ENCODE measurements around the gene SLC37A1. TPM values are rescaled to one million over a fixed set of nuclear protein-coding genes. Genes with fewer than 3 reads are reported as not detected.

SLC37A1 gene
- total RNA-seq, 2 donors from 2014 or later = 98.5 to 118 TPM

DNA sequence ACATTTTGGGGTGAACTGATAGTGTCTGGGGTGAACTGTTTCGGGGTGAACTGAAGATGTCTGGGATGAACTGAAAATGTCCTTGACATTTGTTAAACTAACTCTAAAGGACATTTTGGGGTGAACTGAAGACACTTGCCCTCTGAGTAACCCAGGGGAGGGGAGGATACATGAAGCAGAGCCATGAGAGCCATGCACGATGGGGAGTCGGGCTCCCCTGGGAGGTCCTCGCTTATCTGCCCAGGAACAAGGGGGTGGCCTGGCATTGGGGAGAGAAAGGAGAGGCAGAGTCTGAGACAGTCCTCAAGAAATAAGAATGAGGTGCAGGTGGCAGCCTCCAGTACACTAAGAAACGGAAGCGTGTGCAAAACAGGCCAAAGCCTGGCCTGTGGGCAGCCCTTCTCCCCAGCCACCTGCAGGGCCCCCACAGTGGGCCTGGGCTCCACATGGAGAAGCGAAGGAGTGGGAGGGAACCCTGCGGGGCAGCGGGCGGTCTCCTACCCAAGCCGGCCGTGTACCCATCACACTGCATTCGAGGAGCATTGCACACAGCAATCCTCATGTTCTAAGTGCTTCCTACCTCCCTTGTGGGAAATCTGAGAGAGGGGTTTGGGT is 41.8 kb upstream of the SLC37A1 start:
- intact Hi-C loops (cut with DNase I) = no loop called here
- peaks cover 14% of the 10 kb centered on the region for H3K4me1 ChIP-seq
- H3K27ac ChIP-seq = no peak overlapping the region
- H3K27me3 ChIP-seq = no peaks in the 10 kb centered on the region
- no peaks in the 10 kb centered on the region for H3K9me3 ChIP-seq
- H3K9ac ChIP-seq (ENCODE audit: low read depth in 2 of 2, low read length in 2 of 2) = no peak overlapping the region
- TF ChIP-seq CTCF (IDR thresholded peaks at IDR 0.05) = no peak
- H3K4me3 ChIP-seq = no peak overlapping the region
- no peaks in the 10 kb centered on the region for H3K36me3 ChIP-seq
- DNase-seq = no peak

DNA sequence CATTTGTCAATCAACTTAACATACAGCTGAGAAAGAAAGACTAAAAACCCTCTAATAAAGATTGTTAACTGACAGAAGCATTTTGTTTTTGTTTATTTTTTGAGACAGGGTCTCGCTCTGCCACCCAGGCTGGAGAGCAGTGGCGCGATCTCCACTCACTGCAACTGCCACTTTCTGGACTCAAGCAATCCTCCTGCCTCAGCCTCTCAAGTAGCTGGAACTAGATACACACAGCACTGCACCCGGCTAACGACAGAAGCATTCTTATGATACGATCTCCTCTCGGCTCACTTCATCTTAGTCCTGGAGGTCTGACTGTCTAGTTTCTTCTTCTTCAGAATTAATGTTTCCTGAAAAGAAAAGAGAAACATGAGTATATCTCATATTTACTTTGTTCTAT is 41.1 kb upstream of the SLC37A1 start:
- no peak overlapping the region for H3K4me3 ChIP-seq
- intact Hi-C loops (cut with DNase I) = no loop called here
- no peak for TF ChIP-seq CTCF (IDR thresholded peaks at IDR 0.05)
- peaks cover 10% of the 10 kb centered on the region for H3K4me1 ChIP-seq
- no peaks in the 10 kb centered on the region for H3K27me3 ChIP-seq
- no peaks in the 10 kb centered on the region for H3K36me3 ChIP-seq
- no peaks in the 10 kb centered on the region for H3K9me3 ChIP-seq
- H3K27ac ChIP-seq = no peak overlapping the region
- no peak overlapping the region for H3K9ac ChIP-seq (ENCODE audit: low read depth in 2 of 2, low read length in 2 of 2)
- no peak for DNase-seq

GRCh38 chr21:42473498-42474042 is 40.1 kb upstream of the SLC37A1 start:
- H3K4me3 ChIP-seq = no peak overlapping the region
- no peaks in the 10 kb centered on the region for H3K9me3 ChIP-seq
- DNase-seq = no peak
- H3K9ac ChIP-seq (ENCODE audit: low read depth in 2 of 2, low read length in 2 of 2) = peak overlapping the region; percentile 16 to 83
- no peaks in the 10 kb centered on the region for H3K27me3 ChIP-seq
- TF ChIP-seq CTCF (IDR thresholded peaks at IDR 0.05) = no peak
- peaks cover 9% of the 10 kb centered on the region for H3K4me1 ChIP-seq
- H3K27ac ChIP-seq = peak overlapping the region; percentile 69
- intact Hi-C loops (cut with DNase I) = no loop called here
- no peaks in the 10 kb centered on the region for H3K36me3 ChIP-seq

DNA sequence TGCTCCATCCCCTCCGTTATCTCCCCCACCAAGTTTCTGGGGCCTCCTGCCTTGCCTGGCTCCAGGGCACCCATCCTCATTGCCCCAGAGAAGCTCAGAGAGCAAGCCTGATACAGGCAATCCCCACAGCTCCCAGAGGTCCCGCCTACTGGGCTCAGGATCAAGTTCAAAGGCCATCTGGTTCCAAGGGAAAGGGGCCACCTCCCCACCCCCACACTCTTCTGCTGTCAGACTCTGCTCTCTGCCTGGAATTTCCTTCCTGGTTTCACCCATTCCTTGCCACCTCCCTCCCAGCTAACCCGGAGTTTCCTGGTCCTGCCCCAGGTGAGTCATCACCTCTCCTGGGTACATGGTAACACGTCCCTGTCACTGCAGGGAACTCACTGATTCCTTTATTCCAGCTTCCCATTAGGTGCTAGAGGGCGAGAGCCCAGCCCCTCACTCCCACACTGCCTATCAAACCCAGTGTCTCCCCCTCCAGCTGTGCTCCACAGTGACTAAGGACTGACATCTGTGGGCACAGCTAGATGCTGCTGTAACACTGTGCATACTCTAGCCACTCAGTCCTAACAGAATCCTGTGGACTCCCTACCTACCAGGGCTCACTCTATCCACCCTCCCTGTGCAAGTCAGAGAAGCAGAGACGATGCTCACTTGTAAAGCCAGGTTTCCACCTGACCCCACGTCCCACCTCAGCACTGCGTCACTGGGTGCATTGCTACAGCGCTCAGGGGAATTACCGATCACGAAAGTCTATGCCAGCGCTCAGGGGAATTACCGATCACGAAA is 39.4 kb upstream of the SLC37A1 start:
- DNase-seq = peak; percentile 95
- Histone ChIP-seq H3K9me3 (no peaks in the 10 kb centered on the region), H3K27me3 (no peaks in the 10 kb centered on the region), H3K4me1 (peaks cover 9% of the 10 kb centered on the region), H3K9ac (ENCODE audit: low read depth in 2 of 2, low read length in 2 of 2) (peak overlapping the region; percentile 61 to 83), H3K27ac (peak overlapping the region; percentile 69), H3K36me3 (no peaks in the 10 kb centered on the region), H3K4me3 (no peak overlapping the region)
- TF ChIP-seq CTCF (IDR thresholded peaks at IDR 0.05) = no peak
- intact Hi-C loops (cut with DNase I) = no loop called here

- DNase-seq = no peak
- Histone ChIP-seq H3K36me3 (no peaks in the 10 kb centered on the region), H3K4me1 (peaks cover 9% of the 10 kb centered on the region), H3K27ac (peak overlapping the region; percentile 62), H3K4me3 (no peak overlapping the region), H3K27me3 (no peaks in the 10 kb centered on the region), H3K9me3 (no peaks in the 10 kb centered on the region), H3K9ac (ENCODE audit: low read depth in 2 of 2, low read length in 2 of 2) (peak overlapping the region; percentile 30 to 51)
- intact Hi-C loops (cut with DNase I) = no loop called here
- no peak for TF ChIP-seq CTCF (IDR thresholded peaks at IDR 0.05)
Measured at GRCh38 chr21:42475036-42475435, 38.6 kb upstream of the SLC37A1 start.

All from colonic mucosa (tissue), 4 donors.